H1 (cell line): Measurements from ENCODE around the gene ABHD2. TPM values are rescaled to one million over a fixed set of nuclear protein-coding genes. Genes with fewer than 3 reads are reported as not detected.

Experiments used
- CTCF ChIA-PET: fragments of 300-600 bp; sonication (Branson Sonifier 250); formaldehyde crosslinking; loops from one replicate; lab custom pipeline; 2021; ENCODE audit not compliant: partially characterized antibody; lab: Charles Lee
- POLR2A ChIA-PET: fragments of 300-600 bp; sonication (Branson Sonifier 250); formaldehyde crosslinking; loops from one replicate; lab custom pipeline; 2021; ENCODE audit warnings: inconsistent platforms; ENCODE audit not compliant: partially characterized antibody; lab: Charles Lee
- DNase-seq, 2 experiments: peaks; one replicate each; pipeline versions ENCODE4 v3.0.0 to v3.0.0-alpha.2; 2010 to 2022; ENCODE audit warnings: low spot score in 2 of 2, low read depth in 1 of 2, mixed read lengths in 1 of 2
- FAIRE-seq: peaks from 2 replicates; lab custom pipeline; 2011; peaks lifted over from hg19 to GRCh38; lab: Jason Lieb, UNC
- H2AFZ ChIP-seq: 2 replicates; pipeline ENCODE4 v1.8.1; 2012; ENCODE audit warnings: low read length, inconsistent platforms
- H2AK5ac ChIP-seq: 2 replicates; pipeline ENCODE4 v1.6.1; 2013; ENCODE audit warnings: low read depth, low read length
- H2BK120ac ChIP-seq: replicated peaks from 2 replicates; pipeline ENCODE3; 2013; ENCODE audit warnings: low read depth, low read length, inconsistent platforms
- H2BK12ac ChIP-seq: 2 replicates; pipeline ENCODE4 v1.6.1; 2013; ENCODE audit warnings: low read depth, low read length
- H2BK15ac ChIP-seq: 2 replicates; pipeline ENCODE4 v1.6.1; 2013; ENCODE audit warnings: low read length
- H2BK20ac ChIP-seq: 2 replicates; pipeline ENCODE4 v1.6.1; 2013; ENCODE audit warnings: low read length
- H2BK5ac ChIP-seq: 2 replicates; pipeline ENCODE4 v1.6.1; 2013; ENCODE audit warnings: low read depth, low read length
- H3K14ac ChIP-seq: 2 replicates; pipeline ENCODE4 v1.6.1; 2013; ENCODE audit warnings: inconsistent platforms; ENCODE audit not compliant: insufficient read length
- H3K18ac ChIP-seq: 2 replicates; pipeline ENCODE4 v1.6.1; 2013; ENCODE audit warnings: low read length; ENCODE audit errors: extremely low read depth
- H3K23ac ChIP-seq: 2 replicates; pipeline ENCODE4 v1.6.1; 2013; ENCODE audit warnings: inconsistent platforms; ENCODE audit not compliant: insufficient read length
- H3K23me2 ChIP-seq: 2 replicates; pipeline ENCODE4 v1.6.1; 2013; ENCODE audit warnings: low read depth, low read length
- H3K27ac ChIP-seq: 2 replicates; pipeline ENCODE4 v1.6.1; 2011; ENCODE audit warnings: low read depth, low read length, inconsistent platforms
- H3K27me3 ChIP-seq, 4 experiments: replicated peaks in 1 of 4; 1 replicate in 1 of 4; 2 replicates in 3 of 4; pipeline versions ENCODE4 v1.6.1 to v1.8.1; 2011 to 2013; ENCODE audit warnings: low read length in 3 of 4, mild to moderate bottlenecking in 3 of 4, inconsistent platforms in 2 of 4, mixed read lengths in 2 of 4, moderate library complexity in 1 of 4; ENCODE audit not compliant: control insufficient read depth in 3 of 4, insufficient read depth in 3 of 4; ENCODE audit errors: extremely low read depth in 1 of 4
- H3K36me3 ChIP-seq, 4 experiments: 2 replicates each; pipeline versions ENCODE4 v1.6.1 to v1.8.1; 2011 to 2013; ENCODE audit warnings: mild to moderate bottlenecking in 4 of 4, low read length in 3 of 4, moderate library complexity in 2 of 4, control low read depth in 1 of 4, inconsistent platforms in 1 of 4; ENCODE audit not compliant: insufficient read depth in 4 of 4, control insufficient read depth in 2 of 4
- H3K4ac ChIP-seq: replicated peaks from 2 replicates; pipeline ENCODE3; 2013; ENCODE audit warnings: low read length, low read depth, mixed read lengths, inconsistent platforms; ENCODE audit not compliant: insufficient read length
- H3K4me1 ChIP-seq, 4 experiments: replicated peaks in 1 of 4; 1 replicate in 1 of 4; 2 replicates in 3 of 4; pipeline versions ENCODE4 v1.6.1 to v1.8.1; 2011 to 2013; ENCODE audit warnings: low read length in 3 of 4, inconsistent platforms in 2 of 4, mixed read lengths in 1 of 4; ENCODE audit not compliant: insufficient read depth in 4 of 4, control insufficient read depth in 3 of 4
- H3K4me2 ChIP-seq, 2 experiments: 2 replicates each; pipeline versions ENCODE4 v1.6.1 to v1.8.1; 2011 to 2013; ENCODE audit warnings: low read depth in 2 of 2, low read length in 2 of 2, control low read depth in 1 of 2, inconsistent platforms in 1 of 2, mild to moderate bottlenecking in 1 of 2; ENCODE audit not compliant: insufficient read depth in 1 of 2
- H3K4me3 ChIP-seq, 4 experiments: fragments of 200-600, 300-600 bp in 1 of 4; sonication (generic), shearing (Covaris generic), sonication (Bioruptor Twin) in 1 of 4; 2 replicates each; pipeline versions ENCODE4 v1.5.1 to v1.8.1; 2011 to 2016; ENCODE audit warnings: low read length in 4 of 4, low read depth in 3 of 4, control low read depth in 2 of 4, inconsistent platforms in 2 of 4, mild to moderate bottlenecking in 2 of 4, mixed read lengths in 1 of 4, moderate library complexity in 1 of 4; ENCODE audit not compliant: insufficient read depth in 2 of 4; ENCODE audit errors: extremely low read depth in 1 of 4
- H3K56ac ChIP-seq: replicated peaks from 2 replicates; pipeline ENCODE3; 2013; ENCODE audit warnings: low read depth, mild to moderate bottlenecking, mixed read lengths, low read length, inconsistent platforms; ENCODE audit not compliant: insufficient read length
- H3K79me1 ChIP-seq: 2 replicates; pipeline ENCODE4 v1.6.1; 2013; ENCODE audit warnings: low read depth, low read length, control low read depth
- H3K79me2 ChIP-seq, 2 experiments: 2 replicates each; pipeline versions ENCODE4 v1.6.1 to v1.8.1; 2012 to 2013; ENCODE audit warnings: low read length in 2 of 2, mild to moderate bottlenecking in 2 of 2, inconsistent platforms in 1 of 2; ENCODE audit not compliant: insufficient read depth in 2 of 2, control insufficient read depth in 1 of 2
- H3K9ac ChIP-seq, 4 experiments: replicated peaks in 1 of 4; 1 replicate in 1 of 4; 2 replicates in 3 of 4; pipeline versions ENCODE4 v1.6.1 to v1.8.1; 2011 to 2013; ENCODE audit warnings: low read depth in 3 of 4, low read length in 3 of 4, control low read depth in 2 of 4, mild to moderate bottlenecking in 2 of 4, moderate library complexity in 2 of 4, inconsistent platforms in 1 of 4; ENCODE audit errors: extremely low read depth in 1 of 4
- H3K9me3 ChIP-seq, 2 experiments: 2 replicates each; pipeline versions ENCODE4 v1.6.1 to v1.8.1; 2012 to 2013; ENCODE audit warnings: mild to moderate bottlenecking in 2 of 2, moderate library complexity in 2 of 2, control low read depth in 1 of 2, inconsistent platforms in 1 of 2, low read depth in 1 of 2, low read length in 1 of 2, mixed read lengths in 1 of 2; ENCODE audit not compliant: insufficient read depth in 2 of 2
- H4K20me1 ChIP-seq, 2 experiments: replicated peaks in 1 of 2; 2 replicates each; pipeline versions ENCODE3 to v1.8.1; 2011 to 2013; ENCODE audit warnings: inconsistent platforms in 2 of 2, low read length in 2 of 2, mild to moderate bottlenecking in 1 of 2; ENCODE audit not compliant: insufficient read depth in 2 of 2, control insufficient read depth in 1 of 2
- H4K5ac ChIP-seq: 2 replicates; pipeline ENCODE4 v1.6.1; 2013; ENCODE audit warnings: low read length, low read depth, mixed read lengths, inconsistent platforms; ENCODE audit not compliant: insufficient read length
- H4K8ac ChIP-seq: 2 replicates; pipeline ENCODE4 v1.8.0; 2013; ENCODE audit warnings: mild to moderate bottlenecking, moderate library complexity, low read length, inconsistent platforms; ENCODE audit not compliant: insufficient read depth; ENCODE audit errors: extremely low read depth
- H4K91ac ChIP-seq: replicated peaks from 2 replicates; pipeline ENCODE3; 2013; ENCODE audit warnings: low read length, mixed read lengths, inconsistent platforms; ENCODE audit not compliant: insufficient read length
- BACH1 ChIP-seq: IDR thresholded peaks from 2 replicates; pipeline ENCODE4 v1.6.1; 2012; ENCODE audit warnings: low read length, improper control_type of control experiment
- CHD1 ChIP-seq: IDR thresholded peaks from 2 replicates; pipeline ENCODE4 v1.6.1; 2012; ENCODE audit warnings: low read depth, low read length, improper control_type of control experiment
- NANOG ChIP-seq: IDR thresholded peaks from 2 replicates; pipeline ENCODE4 v1.6.1; 2011; ENCODE audit warnings: low read length, low read depth, mild to moderate bottlenecking, inconsistent platforms; ENCODE audit not compliant: insufficient read depth, poor library complexity, severe bottlenecking
- NRF1 ChIP-seq: IDR thresholded peaks from 2 replicates; pipeline ENCODE4 v1.6.1; 2011; ENCODE audit warnings: mild to moderate bottlenecking, low read depth, low read length, improper control_type of control experiment
- POLR2A ChIP-seq, 2 experiments: IDR thresholded peaks; 1 replicate in 1 of 2; 2 replicates in 1 of 2; pipeline ENCODE4 v1.6.1; 2011; ENCODE audit warnings: low read depth in 2 of 2, low read length in 2 of 2, mild to moderate bottlenecking in 2 of 2; ENCODE audit errors: control extremely low read depth in 1 of 2
- RFX5 ChIP-seq: IDR thresholded peaks from 2 replicates; pipeline ENCODE4 v1.6.1; 2011; ENCODE audit warnings: low read depth, low read length, improper control_type of control experiment, borderline replicate concordance
- SIN3A ChIP-seq, 2 experiments: IDR thresholded peaks in 1 of 2; conservative IDR thresholded peaks in 1 of 2; 2 replicates each; pipeline ENCODE4 v1.6.1; 2011 to 2012; ENCODE audit warnings: low read length in 2 of 2, improper control_type of control experiment in 1 of 2, low read depth in 1 of 2, mild to moderate bottlenecking in 1 of 2
- SIX5 ChIP-seq: IDR thresholded peaks from 2 replicates; pipeline ENCODE4 v1.6.1; 2011; ENCODE audit warnings: mild to moderate bottlenecking, low read depth, low read length
- TBP ChIP-seq: IDR thresholded peaks from 2 replicates; pipeline ENCODE4 v1.6.1; 2011; ENCODE audit warnings: low read depth, low read length, improper control_type of control experiment
- WGBS, 2 experiments: shearing (Covaris generic) in 1 of 2; methylation state at CpG; one replicate each; pipeline versions ENCODE4 v1.1.6 to v1.1.7; 2013 to 2015; ENCODE audit warnings: low lambda C conversion rate in 2 of 2, mixed read lengths in 2 of 2, inconsistent platforms in 1 of 2, low coverage in 1 of 2, missing lambda C conversion rate in 1 of 2; ENCODE audit not compliant: insufficient replicate concordance in 2 of 2, insufficient coverage in 1 of 2, insufficient read length in 1 of 2; ENCODE audit errors: extremely low coverage in 1 of 2, missing lambda C conversion rate in 1 of 2; 5-methylcytosine and 5-hydroxymethylcytosine counted together
- polyA plus RNA-seq, 7 experiments: library from polyadenylated mRNA; depleted of rRNA in 3 of 7; stranded (reverse) in 5 of 7; unstranded in 2 of 7; fragments of >200 nt in 5 of 7; fragments of 200-250 nt in 2 of 7; gene quantifications; 1 replicate in 5 of 7; 2 replicates in 1 of 7; 4 replicates in 1 of 7; pipeline versions ENCODE4 v1.2.1 to v1.2.3, GENCODE V29; 2011 to 2013; ENCODE audit warnings: missing spikeins in 2 of 7, mixed read lengths in 2 of 7
- total RNA-seq: library from RNA; stranded (reverse); fragmentation: NEBNext Ultra II Directional; extraction: Animal tissue kit (Norgen Biotek cat#: 25700); gene quantifications from 2 replicates; pipeline ENCODE4 v1.2.1, GENCODE V29; 2021

ABHD2 gene
- total and polyA plus RNA-seq, 2 of the 8 experiments (the other 6 are each of a cell fraction or from before 2014, with no cell fraction given), result 9.1 to 23.7 TPM

GRCh38 chr15:89118481-89118989 lies 30.3 kb downstream of the ABHD2 start:
- no peak overlapping the region for H2BK20ac ChIP-seq
- no peak overlapping the region for H3K18ac ChIP-seq
- H4K5ac ChIP-seq, result no peak overlapping the region
- no peak overlapping the region for H2BK12ac ChIP-seq
- no peak overlapping the region for H3K23ac ChIP-seq
- H3K4me2 ChIP-seq, result no peak overlapping the region
- H3K9me3 ChIP-seq, result no peaks in the 10 kb centered on the region
- ChIA-PET CTCF (interaction anchor here (0.6 to 23.0 kb wide), 7 partner anchors 10 to 61 kb away, joined by 3 to 297 read pairs (median 5); no protein-coding TSS in a partner anchor), POLR2A (no interaction called here)
- no peak overlapping the region for H2AFZ ChIP-seq
- H3K79me2 ChIP-seq, result no peaks in the 10 kb centered on the region
- H2BK5ac ChIP-seq, result no peak overlapping the region
- no peaks in the 10 kb centered on the region for H3K36me3 ChIP-seq
- H3K9ac ChIP-seq, result no peak overlapping the region
- 100% methylated on average over 2 of the region's 2 CpGs; no CpG with 5 or more reads in 1 of the 2 experiments for WGBS, 2 experiments
- H3K23me2 ChIP-seq, result no peaks in the 10 kb centered on the region
- no peak for TF ChIP-seq TBP
- TF ChIP-seq POLR2A (IDR thresholded peaks at IDR 0.05; ENCODE audit: control extremely low read depth in 1 of 2, low read depth in 2 of 2, low read length in 2 of 2), result no peak
- TF ChIP-seq SIN3A (conservative IDR thresholded peaks at IDR 0.05 in 1 of 2, IDR thresholded peaks at IDR 0.05 in 1 of 2; ENCODE audit: low read depth in 1 of 2, low read length in 2 of 2), result no peak
- no peak for TF ChIP-seq NANOG
- no peak for TF ChIP-seq RFX5
- no peak for TF ChIP-seq SIX5
- no peak for TF ChIP-seq CHD1
- TF ChIP-seq NRF1, result no peak
- TF ChIP-seq BACH1, result no peak
- no peak overlapping the region for H3K56ac ChIP-seq
- no peak overlapping the region for H4K91ac ChIP-seq
- no peak for FAIRE-seq
- H2BK15ac ChIP-seq, result no peak overlapping the region
- no peak overlapping the region for H3K27ac ChIP-seq
- H4K8ac ChIP-seq, result no peak overlapping the region
- H3K14ac ChIP-seq, result no peak overlapping the region
- peaks cover 11 to 25% (median 18%) of the 10 kb centered on the region in 4 experiments for H3K4me1 ChIP-seq
- H2BK120ac ChIP-seq, result no peak overlapping the region
- H3K4me3 ChIP-seq, result no peak overlapping the region
- DNase-seq, result no peak
- H4K20me1 ChIP-seq, result no peaks in the 10 kb centered on the region
- H3K4ac ChIP-seq, result no peak overlapping the region
- no peak overlapping the region for H2AK5ac ChIP-seq
- no peaks in the 10 kb centered on the region for H3K27me3 ChIP-seq
- no peaks in the 10 kb centered on the region for H3K79me1 ChIP-seq
